Natural killer cell (primary cell): ENCODE data around the gene NXN. TPM values are rescaled to one million over a fixed set of nuclear protein-coding genes. Genes with fewer than 3 reads are reported as not detected.

Experiments
- ATAC-seq, 3 donors: fragments of 150-1000 bp in 2 of 3; fragments of 200-7000 bp in 1 of 3; cut with Tn5 transposase; 1 replicate in 1 of 3; 2 replicates in 2 of 3; pipeline ENCODE4 v1.10.0; 2021; ENCODE audit warnings: mild to moderate bottlenecking in 2 of 3, moderate library complexity in 2 of 3
- DNase-seq, 2 donors: peaks; one replicate each; pipeline versions ENCODE4 v3.0.0 to v3.0.0-alpha.2; 2013 to 2021; ENCODE audit warnings: mixed read lengths in 1 of 2
- H3K27ac ChIP-seq: one replicate; pipeline ENCODE4 v1.5.1; 2013; ENCODE audit warnings: mild to moderate bottlenecking, low read length
- H3K27me3 ChIP-seq: one replicate; pipeline ENCODE4 v1.6.1; 2013; ENCODE audit warnings: low read length; ENCODE audit not compliant: control insufficient read depth, insufficient read depth
- H3K36me3 ChIP-seq: one replicate; pipeline ENCODE4 v1.6.1; 2013; ENCODE audit warnings: low read length; ENCODE audit not compliant: control insufficient read depth, insufficient read depth
- H3K4me1 ChIP-seq: one replicate; pipeline ENCODE4 v1.6.1; 2013; ENCODE audit warnings: low read length; ENCODE audit not compliant: control insufficient read depth, insufficient read depth
- H3K4me3 ChIP-seq: one replicate; pipeline ENCODE4 v1.5.1; 2013; ENCODE audit warnings: low read length
- H3K9me3 ChIP-seq: one replicate; pipeline ENCODE4 v1.6.1; 2013; ENCODE audit warnings: low read length; ENCODE audit not compliant: control insufficient read depth, insufficient read depth
- H3K27ac Mint-ChIP-seq, 2 donors: one replicate each; pipeline ENCODE4 v1.8.0; 2022; ENCODE audit warnings: mild to moderate bottlenecking in 2 of 2, mixed read lengths in 2 of 2, moderate library complexity in 1 of 2
- H3K27me3 Mint-ChIP-seq, 2 donors: one replicate each; pipeline ENCODE4 v1.8.0; 2022; ENCODE audit warnings: low read depth in 2 of 2, mixed read lengths in 2 of 2
- H3K36me3 Mint-ChIP-seq: one replicate; pipeline ENCODE4 v1.8.0; 2022; ENCODE audit warnings: mixed read lengths
- H3K4me1 Mint-ChIP-seq, 2 donors: one replicate each; pipeline ENCODE4 v1.8.0; 2022; ENCODE audit warnings: mixed read lengths in 2 of 2
- H3K4me3 Mint-ChIP-seq: one replicate; pipeline ENCODE4 v1.8.0; 2022; ENCODE audit warnings: mild to moderate bottlenecking, moderate library complexity, mixed read lengths
- H3K9me3 Mint-ChIP-seq, 2 donors: one replicate each; pipeline ENCODE4 v1.8.0; 2022; ENCODE audit warnings: mixed read lengths in 2 of 2
- WGBS: methylation state at CpG from one replicate; pipeline ENCODE4 v1.1.7; 2013; ENCODE audit warnings: missing lambda C conversion rate; ENCODE audit not compliant: insufficient coverage; 5-methylcytosine and 5-hydroxymethylcytosine counted together
- intact Hi-C: fragments of 100-400 bp; cut with micrococcal nuclease; formaldehyde crosslinking; loops from one replicate; pipeline ENCODE4 v1.14.2; 2022
- total RNA-seq, 4 donors: library from RNA; stranded (reverse); fragments of 120-200 nt in 1 of 4; gene quantifications; one replicate each; pipeline versions ENCODE4 v1.2.3 to v1.2.4, GENCODE V29; 2013 to 2022
- TF ChIP-seq, protein P1 (sequence below): fragments of 200-600 bp; IDR thresholded peaks from one replicate; pipeline ENCODE4 v1.8.0; 2022; ENCODE audit warnings: antibody characterized with exemption

The NXN gene
- total RNA-seq, 3 donors from 2014 or later (not counting 1 experiment from before 2014, with no cell fraction given), result 0.14 to 0.55 TPM; not detected in 1

DNA sequence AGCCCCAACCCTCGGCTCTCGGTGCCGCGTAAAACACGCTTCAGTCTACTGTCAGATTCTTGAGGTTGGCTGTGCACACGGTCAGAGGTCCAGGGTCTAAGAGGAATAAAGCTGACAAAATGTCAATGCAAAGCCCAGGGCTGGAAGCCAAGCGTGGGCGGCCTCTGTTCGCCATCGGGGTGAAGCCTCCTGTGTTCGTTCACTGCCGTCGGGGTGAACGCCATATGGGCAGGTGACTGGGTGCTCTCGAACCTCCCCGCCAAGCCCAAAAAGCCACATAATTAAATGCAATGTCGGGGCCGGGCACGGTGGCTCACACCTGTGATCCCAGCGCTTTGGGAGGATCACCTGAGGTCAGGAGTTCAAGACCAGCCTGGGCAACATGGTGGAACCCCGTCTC lies 152.8 kb downstream of the NXN start:
- no peak overlapping the region for H3K4me3 ChIP-seq
- H3K9me3 Mint-ChIP-seq, result no peaks in the 10 kb centered on the region
- ATAC-seq, result no peak
- intact Hi-C loops, result no loop called here
- WGBS, result 93% methylated on average over 21 of the region's 21 CpGs
- H3K27ac ChIP-seq, result no peak overlapping the region
- no peaks in the 10 kb centered on the region for H3K36me3 Mint-ChIP-seq
- H3K4me1 ChIP-seq, result no peaks in the 10 kb centered on the region
- H3K4me3 Mint-ChIP-seq, result no peak overlapping the region
- H3K36me3 ChIP-seq, result no peaks in the 10 kb centered on the region
- no peaks in the 10 kb centered on the region for H3K9me3 ChIP-seq
- DNase-seq, result no peak
- no peaks in the 10 kb centered on the region for H3K27me3 ChIP-seq
- TF ChIP-seq, protein P1, sequence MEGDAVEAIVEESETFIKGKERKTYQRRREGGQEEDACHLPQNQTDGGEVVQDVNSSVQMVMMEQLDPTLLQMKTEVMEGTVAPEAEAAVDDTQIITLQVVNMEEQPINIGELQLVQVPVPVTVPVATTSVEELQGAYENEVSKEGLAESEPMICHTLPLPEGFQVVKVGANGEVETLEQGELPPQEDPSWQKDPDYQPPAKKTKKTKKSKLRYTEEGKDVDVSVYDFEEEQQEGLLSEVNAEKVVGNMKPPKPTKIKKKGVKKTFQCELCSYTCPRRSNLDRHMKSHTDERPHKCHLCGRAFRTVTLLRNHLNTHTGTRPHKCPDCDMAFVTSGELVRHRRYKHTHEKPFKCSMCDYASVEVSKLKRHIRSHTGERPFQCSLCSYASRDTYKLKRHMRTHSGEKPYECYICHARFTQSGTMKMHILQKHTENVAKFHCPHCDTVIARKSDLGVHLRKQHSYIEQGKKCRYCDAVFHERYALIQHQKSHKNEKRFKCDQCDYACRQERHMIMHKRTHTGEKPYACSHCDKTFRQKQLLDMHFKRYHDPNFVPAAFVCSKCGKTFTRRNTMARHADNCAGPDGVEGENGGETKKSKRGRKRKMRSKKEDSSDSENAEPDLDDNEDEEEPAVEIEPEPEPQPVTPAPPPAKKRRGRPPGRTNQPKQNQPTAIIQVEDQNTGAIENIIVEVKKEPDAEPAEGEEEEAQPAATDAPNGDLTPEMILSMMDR, result no peak
- no peaks in the 10 kb centered on the region for H3K27me3 Mint-ChIP-seq
- no peak overlapping the region for H3K27ac Mint-ChIP-seq
- no peaks in the 10 kb centered on the region for H3K4me1 Mint-ChIP-seq

DNA sequence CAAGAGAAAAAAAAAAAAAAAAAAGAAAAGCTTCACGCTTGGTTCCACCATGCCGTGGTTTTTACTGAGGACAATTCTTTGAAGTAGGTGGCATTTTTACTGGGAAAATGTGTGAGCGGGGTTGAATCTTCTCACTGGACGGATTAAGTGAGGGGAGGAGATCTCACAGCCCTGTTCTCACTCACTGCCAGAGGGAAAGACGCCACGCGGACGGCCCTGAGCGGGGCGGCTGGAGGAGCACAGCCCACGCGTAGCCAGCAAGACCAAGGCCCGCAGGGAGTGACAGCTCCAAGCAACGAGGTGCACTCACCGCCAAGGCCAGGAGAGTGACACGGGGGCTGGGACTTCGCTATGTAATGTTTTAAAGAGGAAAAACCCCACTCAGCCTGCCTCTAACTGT lies 154.4 kb downstream of the NXN start:
- no peak overlapping the region for H3K4me3 Mint-ChIP-seq
- no peaks in the 10 kb centered on the region for H3K4me1 Mint-ChIP-seq
- no peaks in the 10 kb centered on the region for H3K4me1 ChIP-seq
- H3K4me3 ChIP-seq, result no peak overlapping the region
- no peaks in the 10 kb centered on the region for H3K27me3 Mint-ChIP-seq
- no peaks in the 10 kb centered on the region for H3K27me3 ChIP-seq
- ATAC-seq (no peak), DNase-seq (no peak)
- no peak overlapping the region for H3K27ac Mint-ChIP-seq
- TF ChIP-seq, protein P1, result no peak
- H3K9me3 Mint-ChIP-seq, result no peaks in the 10 kb centered on the region
- no peaks in the 10 kb centered on the region for H3K36me3 Mint-ChIP-seq
- no peaks in the 10 kb centered on the region for H3K36me3 ChIP-seq
- no peak overlapping the region for H3K27ac ChIP-seq
- intact Hi-C loops, result no loop called here
- H3K9me3 ChIP-seq, result no peaks in the 10 kb centered on the region
- WGBS, result 90% methylated on average over 17 of the region's 17 CpGs

DNA sequence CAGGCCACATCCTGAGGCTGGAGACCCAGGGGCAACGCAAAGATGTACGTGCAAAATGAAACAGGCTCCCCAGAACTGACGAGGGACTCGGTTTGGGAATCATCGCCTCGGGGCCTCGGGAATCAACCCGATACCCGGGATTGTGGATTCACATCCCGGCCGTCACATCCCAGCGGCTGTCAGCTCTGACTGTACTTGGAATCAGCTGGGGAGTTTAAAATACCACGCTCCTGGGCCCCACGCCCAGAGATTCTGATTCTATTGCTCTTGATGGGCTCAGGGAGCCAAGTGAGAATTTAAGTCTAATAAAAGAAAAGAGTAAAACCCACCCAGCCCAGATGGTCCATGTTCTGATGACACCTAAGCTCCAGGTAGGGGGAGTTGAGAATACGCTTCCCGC lies 155.2 kb downstream of the NXN start:
- no peak for DNase-seq
- no peaks in the 10 kb centered on the region for H3K27me3 ChIP-seq
- Mint-ChIP-seq H3K9me3 (no peaks in the 10 kb centered on the region), H3K27ac (no peak overlapping the region), H3K27me3 (no peaks in the 10 kb centered on the region), H3K4me3 (no peak overlapping the region), H3K4me1 (no peaks in the 10 kb centered on the region), H3K36me3 (no peaks in the 10 kb centered on the region)
- WGBS, result 93% methylated on average over 16 of the region's 16 CpGs
- ATAC-seq, result no peak
- H3K4me3 ChIP-seq, result no peak overlapping the region
- H3K27ac ChIP-seq, result no peak overlapping the region
- no peaks in the 10 kb centered on the region for H3K36me3 ChIP-seq
- intact Hi-C loops, result no loop called here
- H3K9me3 ChIP-seq, result no peaks in the 10 kb centered on the region
- TF ChIP-seq, protein P1, result no peak
- H3K4me1 ChIP-seq, result no peaks in the 10 kb centered on the region

- ATAC-seq (no peak), DNase-seq (no peak)
- no peaks in the 10 kb centered on the region for H3K27me3 Mint-ChIP-seq
- Histone ChIP-seq H3K4me1 (no peaks in the 10 kb centered on the region), H3K4me3 (no peak overlapping the region), H3K27ac (no peak overlapping the region), H3K9me3 (no peaks in the 10 kb centered on the region), H3K27me3 (no peaks in the 10 kb centered on the region), H3K36me3 (no peaks in the 10 kb centered on the region)
- intact Hi-C loops, result no loop called here
- no peaks in the 10 kb centered on the region for H3K36me3 Mint-ChIP-seq
- no peak overlapping the region for H3K4me3 Mint-ChIP-seq
- H3K4me1 Mint-ChIP-seq, result no peaks in the 10 kb centered on the region
- TF ChIP-seq, protein P1, result no peak
- H3K9me3 Mint-ChIP-seq, result no peaks in the 10 kb centered on the region
- no peak overlapping the region for H3K27ac Mint-ChIP-seq
- 79% methylated on average over 9 of the region's 9 CpGs for WGBS
Measured at GRCh38 chr17:823501-823902, 156.1 kb downstream of the NXN start.
